Small intestine (tissue), 7 donors: ENCODE measurements around the gene VDAC2. TPM values are rescaled to one million over a fixed set of nuclear protein-coding genes. Genes with fewer than 3 reads are reported as not detected.

Experiments
- DNase-seq, 2 donors: peaks; one replicate each; pipeline versions ENCODE4 v3.0.0 to v3.0.0-alpha.2; 2013
- FAIRE-seq: peaks from 2 replicates; lab custom pipeline; 2012; peaks lifted over from hg19 to GRCh38; lab: Jason Lieb, UNC
- H3K27ac ChIP-seq, 3 donors: one replicate each; pipeline ENCODE4 v1.5.1; 2013; ENCODE audit warnings: low read length in 2 of 3, mild to moderate bottlenecking in 2 of 3, control low read depth in 1 of 3, inconsistent platforms in 1 of 3, low read depth in 1 of 3, moderate library complexity in 1 of 3
- H3K27me3 ChIP-seq, 3 donors: one replicate each; pipeline ENCODE4 v1.6.1; 2013; ENCODE audit warnings: low read length in 3 of 3, inconsistent platforms in 1 of 3; ENCODE audit not compliant: control insufficient read depth in 3 of 3, insufficient read depth in 3 of 3
- H3K36me3 ChIP-seq, 3 donors: one replicate each; pipeline ENCODE4 v1.6.1; 2013; ENCODE audit warnings: low read length in 3 of 3, inconsistent platforms in 1 of 3, low read depth in 1 of 3, mild to moderate bottlenecking in 1 of 3, moderate library complexity in 1 of 3; ENCODE audit not compliant: control insufficient read depth in 3 of 3, insufficient read depth in 2 of 3
- H3K4me1 ChIP-seq, 3 donors: one replicate each; pipeline ENCODE4 v1.6.1; 2013; ENCODE audit warnings: low read length in 2 of 3, inconsistent platforms in 1 of 3, low read depth in 1 of 3, mild to moderate bottlenecking in 1 of 3, moderate library complexity in 1 of 3; ENCODE audit not compliant: control insufficient read depth in 3 of 3, insufficient read depth in 2 of 3
- H3K4me3 ChIP-seq, 3 donors: one replicate each; pipeline ENCODE4 v1.5.1; 2013; ENCODE audit warnings: low read length in 3 of 3, control low read depth in 1 of 3, inconsistent platforms in 1 of 3, low read depth in 1 of 3, mild to moderate bottlenecking in 1 of 3, moderate library complexity in 1 of 3
- H3K9me3 ChIP-seq, 2 donors: one replicate each; pipeline ENCODE4 v1.6.1; 2013; ENCODE audit warnings: low read depth in 1 of 2, low read length in 1 of 2; ENCODE audit not compliant: control insufficient read depth in 2 of 2, insufficient read depth in 1 of 2
- WGBS, 3 donors: extraction: QIAGEN DNeasy Blood & Tissue Kit; methylation state at CpG; one replicate each; pipeline ENCODE4 v1.1.7; 2013; 5-methylcytosine and 5-hydroxymethylcytosine counted together
- polyA plus RNA-seq, 4 donors: library from polyadenylated mRNA; stranded (reverse) in 3 of 4; unstranded in 1 of 4; fragments of 200-250 nt in 3 of 4; fragments of 120-200 nt in 1 of 4; gene quantifications; one replicate each; pipeline versions ENCODE4 v1.2.1 to v1.2.3, GENCODE V29; 2013
- donor health status: healthy with polysubstance abuse.
- donor health status: control.
- donor health status: control.
- donor health status: Bipolar disorder and iron deficiency.
- donor health status: healthy.

The VDAC2 gene
- polyA plus RNA-seq, 4 donors, result 169 to 313 (median 236) TPM

DNA sequence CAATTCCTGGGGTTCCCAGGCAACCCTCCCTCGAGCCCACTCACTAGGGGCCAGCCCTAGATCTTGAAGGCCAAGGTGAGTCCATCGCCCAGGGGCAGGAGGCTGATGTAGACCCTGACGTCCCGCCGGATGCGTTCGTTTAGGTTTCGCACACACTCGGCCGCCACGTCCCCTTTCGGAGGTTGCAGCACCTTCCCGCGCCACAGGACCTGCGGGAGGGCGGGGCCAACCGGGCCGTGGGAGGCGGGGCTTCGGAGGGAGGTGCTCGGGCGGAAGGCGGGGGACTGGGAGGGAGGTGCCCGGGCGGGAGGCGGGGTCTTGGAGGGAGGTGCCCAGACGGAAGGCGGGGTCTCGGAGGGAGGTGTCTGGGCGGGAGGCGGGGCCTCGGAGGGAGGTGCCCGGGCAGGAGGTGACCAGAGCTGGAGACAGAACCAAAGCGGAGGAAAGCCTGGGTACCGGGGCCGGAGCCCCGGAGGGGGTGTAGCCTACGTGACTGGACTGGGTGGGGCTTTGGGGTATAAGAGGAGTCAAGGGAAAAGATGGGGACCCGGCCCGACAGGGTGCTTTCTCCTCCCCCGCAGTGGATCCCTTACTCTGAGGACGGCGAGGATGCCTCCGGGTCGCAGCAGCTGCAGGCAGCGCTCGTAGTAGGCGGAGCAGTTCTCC is 23.6 kb downstream of the VDAC2 start:
- Histone ChIP-seq H3K4me1 (peaks cover 0 to 36% (median 3%) of the 10 kb centered on the region in 3 donors), H3K36me3 (peaks cover 6 to 26% (median 17%) of the 10 kb centered on the region in 3 donors), H3K9me3 (no peaks in the 10 kb centered on the region), H3K27me3 (no peaks in the 10 kb centered on the region), H3K4me3 (peak overlapping the region; percentile 66 to 79 (median 75)), H3K27ac (peak overlapping the region; percentile 81 to 100 (median 94))
- 1 to 4% (median 2%) methylated on average over 37 to 48 of the region's 48 CpGs for WGBS, 3 donors
- FAIRE-seq (no peak), DNase-seq (peak; percentile 97)

DNA sequence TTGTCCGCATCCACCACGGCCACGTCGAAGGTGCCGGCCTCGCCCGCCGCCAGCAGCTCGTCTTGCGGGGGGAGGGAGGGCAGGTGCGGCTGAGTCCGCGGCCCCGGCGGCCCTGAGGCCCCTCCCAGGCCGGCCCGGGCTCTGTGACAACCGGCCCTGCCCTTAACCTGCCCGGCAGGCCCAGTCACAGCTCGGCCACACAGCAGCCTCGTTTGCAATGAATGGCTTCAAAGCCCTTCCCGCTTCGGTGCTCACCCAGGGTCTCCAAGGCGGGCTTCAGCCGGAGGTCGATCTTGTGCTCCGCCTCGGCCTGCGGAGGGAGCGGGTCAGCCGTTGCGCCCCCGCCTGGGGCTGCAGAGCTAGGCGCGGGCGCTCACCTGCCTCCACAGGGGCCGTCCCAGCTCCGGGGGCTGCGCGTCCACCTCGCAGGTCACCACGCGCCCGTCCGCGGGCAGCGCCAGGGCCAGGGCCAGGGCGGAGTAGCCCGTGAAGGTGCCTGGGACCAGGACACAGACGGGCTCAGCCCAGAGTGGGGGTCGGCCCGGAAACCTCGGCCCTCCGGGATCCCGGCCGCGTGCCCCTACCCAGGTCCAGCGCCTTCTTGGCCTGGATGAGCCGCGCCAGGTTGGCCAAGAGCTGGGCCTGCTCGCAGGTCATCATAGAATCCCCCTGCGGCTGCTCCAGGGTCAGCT is 24.2 kb downstream of the VDAC2 start:
- H3K4me3 ChIP-seq, result peak overlapping the region; percentile 66 to 79 (median 75)
- FAIRE-seq (no peak), DNase-seq (peak in 1 of 2 donors; percentile 57)
- WGBS, 3 donors, result 0 to 1% (median 1%) methylated on average over 44 to 62 of the region's 62 CpGs
- H3K27ac ChIP-seq, result peak overlapping the region; percentile 81 to 100 (median 94)
- H3K36me3 ChIP-seq, result peaks cover 6 to 26% (median 16%) of the 10 kb centered on the region in 3 donors
- H3K9me3 ChIP-seq, result no peaks in the 10 kb centered on the region
- H3K4me1 ChIP-seq, result peaks cover 0 to 36% (median 3%) of the 10 kb centered on the region in 3 donors
- no peaks in the 10 kb centered on the region for H3K27me3 ChIP-seq

DNA sequence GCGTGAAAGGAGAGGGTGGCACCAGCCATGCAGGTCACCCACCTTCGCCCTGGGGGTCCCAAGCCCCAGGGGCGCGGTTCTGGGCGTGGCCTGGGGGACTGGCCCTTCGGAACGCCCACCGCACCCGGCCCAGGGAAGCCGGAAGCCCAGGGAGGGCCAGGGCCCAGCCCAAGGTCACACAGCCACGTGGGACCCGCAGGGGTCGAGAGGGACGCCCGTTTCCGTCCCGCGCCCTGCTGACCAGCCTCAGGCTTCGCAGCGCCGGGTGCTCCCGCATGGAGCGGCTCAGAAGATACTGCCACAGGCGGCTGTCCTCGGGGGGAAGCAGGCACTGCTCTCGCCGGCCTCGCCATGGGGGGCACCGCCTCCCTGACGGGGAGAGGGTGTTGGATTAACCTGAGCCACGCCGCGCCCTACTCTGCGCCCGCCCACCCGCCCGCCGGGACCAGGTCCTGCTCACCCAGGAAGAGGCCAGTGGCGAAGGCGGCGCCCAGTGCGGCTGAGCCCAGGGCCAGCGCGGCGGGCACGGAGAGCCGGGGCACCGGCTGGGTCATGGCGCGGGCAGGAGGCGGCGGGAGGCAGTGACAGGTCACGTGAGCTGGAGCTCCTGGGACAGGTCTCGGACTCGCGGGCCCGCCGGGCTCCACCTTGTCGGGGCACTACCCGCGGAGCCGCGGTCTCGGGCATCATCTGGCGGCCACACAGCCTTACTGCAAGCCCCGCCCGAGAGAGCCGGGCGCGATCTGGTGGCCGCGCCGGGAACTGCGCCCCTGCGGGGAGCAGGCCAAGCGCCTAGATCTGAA is 25.0 kb downstream of the VDAC2 start, which contains the start of gene COMTD1:
Gene COMTD1 (minus strand): TSS at position 583 of the 803 bp plus-strand sequence. CDS start 29 bp downstream, at position 554.
- no peaks in the 10 kb centered on the region for H3K9me3 ChIP-seq
- peak within 1 kb of the TSS; percentile 81 to 100 (median 94) for H3K27ac ChIP-seq
- peak; percentile 95 to 96 for DNase-seq
- FAIRE-seq, result no peak
- H3K4me1 ChIP-seq, result peaks cover 2 to 42% (median 3%) of the 10 kb centered on the region in 3 donors
- H3K4me3 ChIP-seq, result peak within 1 kb of the TSS; percentile 66 to 79 (median 75)
- H3K36me3 ChIP-seq, result peaks cover 6 to 26% (median 16%) of the 10 kb centered on the region in 3 donors
- 0 to 1% (median 0%) methylated on average over 49 to 76 of the region's 76 CpGs for whole genome bisulfite sequencing, 3 donors
- no peaks in the 10 kb centered on the region for H3K27me3 ChIP-seq

DNA sequence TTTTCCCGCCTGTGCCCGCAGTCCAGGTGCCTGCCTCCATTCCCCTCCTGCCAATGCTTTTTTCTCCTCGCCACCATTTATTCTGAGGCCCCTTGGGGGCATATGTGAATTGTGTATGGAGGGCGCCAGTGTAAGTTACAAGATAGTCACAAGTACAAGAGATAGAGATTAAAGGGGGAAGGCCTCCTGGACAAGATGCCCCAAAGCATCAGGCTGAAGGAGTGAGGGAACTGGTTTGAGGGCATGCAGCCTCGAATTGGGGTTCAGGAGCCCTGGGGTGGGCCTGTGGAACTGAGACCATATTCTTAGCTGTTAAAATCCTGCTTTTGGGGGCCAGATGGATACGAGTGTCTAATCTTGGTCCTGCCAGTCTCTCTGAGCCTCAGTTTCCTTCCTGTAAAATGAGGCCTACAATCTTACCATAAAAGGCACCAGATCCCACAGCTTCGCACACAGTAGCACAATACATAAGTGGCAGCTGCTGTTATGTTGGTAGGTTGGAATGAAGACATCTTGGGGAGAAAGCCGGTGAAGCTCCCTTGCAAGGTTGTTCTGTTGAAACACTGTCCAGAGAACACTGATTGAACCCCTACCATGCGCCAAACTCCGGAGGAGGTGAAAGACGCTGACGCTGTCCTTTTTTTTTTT is 25.7 kb downstream of the VDAC2 start:
- H3K36me3 ChIP-seq, result peaks cover 6 to 24% (median 15%) of the 10 kb centered on the region in 3 donors
- 47 to 53% (median 51%) methylated on average over 12 of the region's 12 CpGs for WGBS, 3 donors
- FAIRE-seq (no peak), DNase-seq (no peak)
- H3K27ac ChIP-seq, result peak overlapping the region; percentile 3 to 74 (median 50)
- H3K27me3 ChIP-seq, result no peaks in the 10 kb centered on the region
- H3K9me3 ChIP-seq, result no peaks in the 10 kb centered on the region
- no peak overlapping the region for H3K4me3 ChIP-seq
- H3K4me1 ChIP-seq, result peaks cover 2 to 46% (median 3%) of the 10 kb centered on the region in 3 donors

DNA sequence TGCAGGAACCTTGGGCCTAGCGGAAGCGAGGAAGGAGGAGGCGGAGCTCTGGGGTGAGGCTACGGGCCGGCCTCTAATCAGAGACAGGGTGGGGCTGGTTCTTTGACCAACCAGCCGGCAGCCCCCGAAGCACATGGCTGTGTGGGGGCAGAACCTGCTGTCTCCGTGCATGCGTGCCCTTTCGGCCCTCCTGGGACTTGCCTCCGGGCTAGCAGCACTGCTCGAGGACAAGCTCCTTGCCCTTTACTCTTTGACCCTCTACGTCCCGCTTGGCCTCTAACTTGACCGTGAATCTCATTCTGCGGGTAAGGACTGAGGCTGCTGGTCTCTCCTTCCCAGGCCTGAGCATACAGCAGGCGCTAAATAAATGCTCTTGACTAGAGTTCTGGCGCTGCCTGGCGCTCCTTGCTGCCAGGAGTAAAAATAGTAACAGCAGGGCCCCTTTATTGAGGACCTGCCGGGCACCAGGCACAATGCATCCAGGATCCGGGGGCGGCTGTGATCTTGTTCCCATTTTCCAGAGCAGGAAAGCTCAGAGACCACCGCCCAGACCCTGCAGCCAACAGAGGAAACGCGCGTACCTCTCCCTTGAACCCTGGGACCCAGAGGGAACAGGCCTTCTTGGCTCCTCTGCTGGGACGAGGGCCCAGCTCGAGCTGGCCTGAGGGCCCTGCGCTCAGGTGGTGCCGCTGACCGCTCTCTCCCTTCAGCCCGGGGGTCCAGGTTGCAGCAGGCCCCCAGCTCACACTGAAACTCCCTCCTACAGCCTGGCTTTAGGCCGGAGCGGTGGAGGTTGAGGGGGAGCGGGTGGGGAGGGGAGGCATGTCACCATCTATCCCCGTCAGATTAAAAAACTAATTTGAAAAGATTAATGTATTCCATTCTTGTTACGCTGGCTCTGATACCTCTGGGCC is 27.8 kb downstream of the VDAC2 start:
- peaks cover 0 to 5% (median 0%) of the 10 kb centered on the region in 3 donors for H3K36me3 ChIP-seq
- H3K9me3 ChIP-seq, result no peaks in the 10 kb centered on the region
- no peaks in the 10 kb centered on the region for H3K27me3 ChIP-seq
- no peak for FAIRE-seq
- H3K4me3 ChIP-seq, result no peak overlapping the region
- peaks cover 2 to 46% (median 3%) of the 10 kb centered on the region in 3 donors for H3K4me1 ChIP-seq
- H3K27ac ChIP-seq, result peak overlapping the region in 1 of 3 donors; percentile 75
- WGBS, 3 donors, result 68 to 89% (median 68%) methylated on average over 31 to 37 of the region's 37 CpGs
- peak in 1 of 2 donors; percentile 87 for DNase-seq

DNA sequence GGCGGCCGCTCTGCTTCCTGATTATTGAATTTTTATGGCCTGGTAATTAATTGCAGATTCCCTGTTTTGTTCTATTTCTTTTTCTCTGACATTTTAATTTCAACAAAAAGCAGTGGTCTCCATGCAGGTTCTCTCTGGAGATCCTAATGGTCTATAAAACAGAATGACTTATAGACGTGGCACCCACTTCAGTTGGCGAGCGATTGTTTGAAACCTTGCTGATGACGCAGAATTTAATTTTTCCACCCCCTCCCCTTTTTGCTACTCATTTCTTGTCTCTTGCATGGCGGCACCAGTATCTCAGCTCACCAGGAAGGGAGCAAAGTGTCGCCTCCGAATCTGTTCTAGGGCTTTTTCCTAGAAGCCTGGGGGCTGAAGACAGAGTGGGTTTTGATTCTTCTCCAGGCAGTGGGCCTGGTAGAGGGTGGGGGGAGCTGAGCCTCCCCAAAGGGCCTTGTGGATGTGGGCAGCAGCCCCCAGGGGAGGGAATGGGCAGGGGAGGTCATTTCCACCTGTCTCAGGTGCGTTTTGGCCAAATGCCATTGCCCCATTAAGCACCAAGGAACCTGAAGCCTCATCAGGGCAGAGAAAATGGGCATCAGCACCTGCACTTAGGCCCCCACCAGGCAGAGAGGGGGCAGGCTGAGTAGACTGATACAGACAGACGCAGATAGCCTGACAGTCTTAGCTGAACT is 28.6 kb downstream of the VDAC2 start:
- Histone ChIP-seq H3K9me3 (peaks cover 0 to 4% of the 10 kb centered on the region in 2 donors), H3K4me1 (peaks cover 2 to 47% (median 3%) of the 10 kb centered on the region in 3 donors), H3K36me3 (no peaks in the 10 kb centered on the region), H3K4me3 (no peak overlapping the region), H3K27ac (no peak overlapping the region), H3K27me3 (no peaks in the 10 kb centered on the region)
- 89 to 93% (median 90%) methylated on average over 11 of the region's 11 CpGs for WGBS, 3 donors
- FAIRE-seq, result no peak
- DNase-seq, result no peak
